GM19438 (cell line): Measurements from ENCODE around the gene SLIT3.

ENCODE experiments used
- ATAC-seq: cut with Tn5 transposase; IDR thresholded peaks from one replicate; pipeline ENCODE4 v1.9.1; 2021; ENCODE audit warnings: low read depth; ENCODE audit not compliant: unreplicated experiment

SLIT3 gene

DNA sequence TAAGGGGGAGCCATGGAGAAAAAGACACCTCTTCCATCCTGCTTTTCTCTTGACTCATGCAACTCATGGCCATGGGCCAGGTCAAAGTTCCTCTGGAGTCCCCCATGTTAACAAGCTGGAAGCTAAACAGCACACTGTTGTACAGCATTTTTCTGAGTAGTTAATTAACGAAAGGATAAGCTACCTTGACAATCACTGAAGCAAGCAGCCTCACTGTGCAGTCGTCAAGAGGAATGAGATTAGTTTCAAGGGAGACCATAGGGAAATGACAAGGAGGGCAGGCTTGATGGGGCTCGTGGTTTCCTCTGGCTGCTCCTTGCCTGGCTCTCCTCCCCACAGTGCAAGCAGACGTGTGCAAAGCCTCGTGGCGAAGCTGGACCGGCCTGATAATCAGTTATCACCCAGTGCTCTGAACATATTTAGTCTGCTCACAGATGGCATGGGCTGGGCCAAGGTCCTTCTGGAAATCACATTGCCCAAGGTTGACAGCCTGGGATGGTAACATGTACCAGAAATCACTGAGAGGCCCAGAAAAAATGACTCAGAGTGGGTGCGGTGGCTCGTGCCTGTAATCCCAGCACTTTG is 209.5 kb downstream of the SLIT3 start:
- ATAC-seq: no peak

DNA sequence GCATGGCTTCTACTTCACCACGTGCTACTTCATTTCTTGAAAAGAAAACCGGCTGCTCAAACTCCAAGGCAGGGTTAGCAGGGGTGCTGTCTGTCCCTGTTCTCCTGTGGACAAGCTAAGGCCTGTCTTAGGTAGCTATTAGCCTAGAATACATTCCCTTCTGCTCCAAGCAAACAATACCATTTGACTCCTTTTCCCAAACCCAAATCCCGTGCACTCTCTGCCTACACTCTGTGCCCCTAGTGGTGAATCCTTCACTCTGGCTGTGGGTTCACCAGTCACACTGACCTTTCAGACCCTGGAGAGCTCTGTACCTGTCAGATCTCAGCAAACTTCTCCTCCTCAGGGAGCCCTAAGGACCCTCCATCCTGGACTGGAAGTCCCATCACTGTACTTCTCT is 211.6 kb downstream of the SLIT3 start:
- ATAC-seq: no peak

DNA sequence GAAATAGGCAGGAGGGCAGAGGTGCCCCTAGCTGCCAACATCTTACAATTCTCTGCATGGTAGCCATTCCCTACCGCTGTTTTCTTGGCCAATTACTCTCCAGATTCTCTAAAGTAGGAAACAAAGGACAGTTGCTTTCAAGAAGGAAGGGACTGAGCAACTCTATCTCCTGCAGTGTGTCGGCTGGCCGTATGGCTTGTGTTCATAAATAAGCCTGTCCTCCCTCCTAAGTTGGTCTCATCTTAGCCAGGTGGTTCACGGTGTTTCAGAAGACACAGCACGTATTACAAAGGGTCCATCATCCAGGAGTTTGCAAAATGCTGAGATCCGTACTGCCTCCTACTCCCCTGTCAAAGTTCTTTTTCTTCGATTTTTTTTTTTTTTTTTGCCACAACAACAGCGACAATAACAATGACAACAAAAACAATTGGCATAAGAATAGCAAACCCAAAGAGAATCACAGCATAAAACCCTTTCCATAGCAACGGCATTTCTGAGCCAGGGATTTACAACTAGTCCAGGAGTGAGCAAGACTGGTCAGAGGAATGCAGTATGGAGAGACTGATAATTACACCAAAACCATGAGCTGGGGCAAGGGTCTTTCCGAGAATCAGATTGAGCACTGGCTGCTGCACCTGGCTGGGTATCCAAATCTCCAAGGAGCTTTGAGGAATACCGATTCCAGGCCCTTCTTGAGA is 212.8 kb downstream of the SLIT3 start:
- ATAC-seq: no peak

DNA sequence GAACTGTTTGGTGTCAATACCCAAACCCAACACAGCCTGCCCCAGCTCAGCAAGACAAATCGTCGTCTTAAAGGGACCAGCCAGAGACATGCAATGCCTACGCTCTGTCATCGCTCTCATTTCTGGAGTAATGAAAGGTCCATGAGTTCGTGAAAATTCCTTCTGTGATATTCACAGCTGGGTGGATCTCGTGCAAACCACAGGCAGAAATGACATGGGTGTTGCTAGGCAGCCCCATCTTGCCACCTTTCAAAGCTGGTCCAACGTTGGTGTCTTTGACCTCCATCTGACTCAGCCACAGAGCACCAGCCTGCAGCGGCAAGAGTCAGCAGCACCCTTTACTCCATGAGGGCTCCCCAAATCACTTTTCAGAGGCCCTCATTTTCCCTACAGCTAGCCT is 215.3 kb downstream of the SLIT3 start:
- no peak for ATAC-seq

DNA sequence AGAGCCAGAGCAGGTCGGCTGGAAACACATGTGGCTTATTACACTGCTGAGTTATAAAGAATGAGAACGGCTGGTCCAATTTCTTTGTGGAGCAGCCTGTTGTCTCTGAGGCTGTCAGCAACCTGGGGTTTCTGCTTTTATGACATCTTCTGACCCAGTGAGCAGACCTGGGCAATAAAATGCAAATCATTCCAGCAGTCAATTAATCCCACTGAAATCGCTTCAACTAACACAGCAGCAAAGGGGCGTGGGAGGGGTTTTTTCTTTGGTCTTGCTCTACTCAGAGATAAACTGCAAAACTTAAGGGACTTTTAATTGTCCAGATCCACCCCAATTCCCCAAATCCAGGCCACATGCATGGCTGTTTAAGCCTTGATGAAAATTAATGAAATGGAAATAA is 215.7 kb downstream of the SLIT3 start:
- ATAC-seq: no peak

DNA sequence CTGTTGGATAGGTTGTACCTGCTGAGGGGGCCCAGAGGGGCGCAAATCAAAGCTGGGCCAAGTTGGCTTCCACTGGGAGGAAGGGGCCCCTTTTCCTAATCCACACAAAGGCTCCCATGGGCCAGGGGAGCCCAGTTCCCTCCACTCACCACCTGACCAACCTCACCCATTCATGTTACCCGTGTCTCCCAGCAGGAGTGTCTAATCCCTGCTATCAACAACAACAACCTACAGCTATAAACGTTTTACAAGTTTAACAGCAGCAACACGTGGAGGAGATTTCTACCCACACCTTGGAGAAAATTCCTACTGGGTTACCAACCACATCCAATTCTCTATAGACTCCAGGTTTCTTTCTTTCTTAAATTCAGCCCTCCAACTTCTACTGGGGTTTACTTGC is 216.2 kb downstream of the SLIT3 start:
- no peak for ATAC-seq

DNA sequence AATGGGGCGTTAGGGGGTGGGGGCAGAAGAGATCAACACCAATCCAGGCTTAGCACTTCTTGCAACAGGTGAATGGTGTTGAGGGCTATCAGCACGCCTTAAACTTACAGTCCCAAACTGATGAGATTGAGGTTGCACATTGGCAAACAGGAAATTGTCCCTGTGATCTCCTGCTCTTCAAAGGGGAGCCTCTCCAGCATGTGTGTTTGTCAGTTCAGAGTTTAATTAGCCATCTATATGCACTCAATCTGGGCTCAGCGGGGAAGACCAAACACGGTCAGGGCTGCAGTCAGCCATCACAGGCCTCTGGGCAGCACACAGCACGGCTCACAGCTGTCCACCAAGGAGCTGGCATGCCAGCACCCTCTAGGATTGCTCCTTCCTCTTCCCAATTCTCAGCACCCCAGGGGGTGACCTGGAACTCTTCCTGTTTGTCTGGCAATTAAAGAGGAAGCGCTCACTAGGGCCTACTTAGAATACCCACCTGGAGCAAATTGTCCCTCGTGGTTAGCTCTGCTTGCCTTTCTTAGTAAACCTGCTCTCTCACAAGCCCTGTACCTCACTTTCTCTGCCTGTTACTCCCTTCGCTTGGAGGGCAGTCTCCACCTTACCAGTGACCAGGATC is 217.4 kb downstream of the SLIT3 start:
- no peak for ATAC-seq

DNA sequence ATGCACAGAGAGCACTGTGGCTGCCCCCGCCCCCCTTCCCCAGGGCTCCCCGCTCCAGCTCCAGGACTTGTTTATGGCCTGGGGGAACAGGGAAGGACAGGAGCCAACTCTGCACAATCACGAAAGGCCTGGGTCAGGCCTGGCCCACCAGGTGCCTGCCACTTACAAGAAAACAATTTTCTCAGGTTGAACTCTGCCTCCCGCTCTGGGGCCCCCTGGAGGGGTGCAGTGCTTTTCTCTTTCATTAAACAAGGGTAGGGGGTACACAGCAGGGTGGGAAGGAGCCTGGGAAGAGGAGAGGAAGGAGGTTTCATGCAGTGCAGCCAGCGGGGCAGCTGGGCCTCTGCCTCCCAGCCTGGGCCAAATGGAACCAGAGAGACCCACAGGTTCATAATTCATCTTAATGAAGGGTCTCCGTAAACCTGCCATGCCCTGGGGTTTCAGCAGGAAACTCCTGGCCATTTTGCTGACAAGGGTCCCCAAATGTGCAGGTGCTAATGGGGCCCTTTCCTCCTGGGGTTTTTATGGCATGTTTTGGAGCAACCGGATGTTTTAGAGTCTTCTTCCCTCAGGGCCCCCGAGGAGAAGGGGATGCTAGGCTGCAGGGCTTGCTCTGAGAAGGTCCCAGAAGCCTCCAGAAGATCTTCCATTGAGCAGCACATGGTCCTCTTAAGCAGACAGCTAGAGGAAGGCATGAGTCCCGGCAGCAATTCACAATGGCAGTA is 219.8 kb downstream of the SLIT3 start:
- ATAC-seq: no peak

DNA sequence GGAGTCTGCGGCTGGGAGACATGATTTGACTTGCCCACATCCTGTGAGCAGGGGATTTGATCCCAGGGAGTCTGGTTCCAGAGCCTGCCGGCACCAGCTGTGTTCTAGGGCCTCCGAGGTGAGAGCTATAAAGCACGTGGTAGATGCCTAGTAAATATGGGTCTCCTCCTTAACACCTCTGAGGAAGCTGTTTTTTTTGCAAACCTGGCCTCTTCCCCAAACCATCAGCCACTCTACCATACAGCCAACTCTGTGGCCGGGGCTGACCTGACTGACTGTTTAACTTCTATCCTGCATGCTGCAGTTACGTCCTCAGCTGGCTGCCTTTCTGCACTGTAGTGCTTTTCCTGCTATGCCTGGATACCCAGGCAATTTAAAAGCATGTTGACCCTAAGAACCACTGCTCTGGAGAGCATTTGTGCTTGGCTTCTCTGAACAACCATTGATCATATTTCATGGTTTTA is 220.5 kb downstream of the SLIT3 start:
- ATAC-seq: no peak

DNA sequence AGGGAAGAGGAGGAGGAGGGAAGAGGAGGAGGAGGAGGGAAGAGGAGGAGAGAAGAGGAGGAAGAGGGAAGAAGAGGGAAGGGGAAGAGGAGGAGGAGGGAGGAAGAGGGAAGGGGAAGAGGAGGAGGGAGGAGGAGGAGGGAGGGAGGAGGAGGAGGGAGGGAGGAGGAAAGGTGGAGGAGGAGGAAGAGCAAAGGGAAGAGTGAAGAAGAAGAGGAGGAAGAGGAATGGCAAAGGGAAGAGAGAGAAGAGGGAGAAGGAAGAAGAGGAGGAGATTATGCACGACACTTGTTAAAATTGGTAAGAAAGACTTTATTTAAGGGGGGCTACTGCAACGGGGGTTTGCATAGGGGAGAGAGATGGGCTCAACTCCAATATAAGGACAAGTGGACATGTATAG is 221.2 kb downstream of the SLIT3 start:
- ATAC-seq: no peak

DNA sequence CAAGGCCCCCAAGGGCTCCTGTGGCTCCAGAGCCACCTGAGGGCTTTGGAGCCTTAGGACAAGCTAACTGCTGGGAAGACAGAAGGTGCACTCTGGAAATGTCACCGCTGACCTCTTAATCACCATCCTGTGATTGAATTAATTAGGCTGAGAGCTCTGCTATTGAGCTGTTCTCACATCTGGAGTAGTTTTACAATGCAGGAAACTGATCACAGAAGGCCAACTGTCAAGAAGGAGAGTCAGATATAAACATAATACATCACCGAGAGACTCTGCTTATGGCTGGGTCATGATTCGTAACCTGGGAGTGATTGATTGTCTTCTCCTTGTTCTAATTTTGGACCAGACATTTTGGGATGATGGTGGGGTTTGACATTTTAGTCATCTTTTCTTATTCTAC is 226.1 kb downstream of the SLIT3 start:
- no peak for ATAC-seq

DNA sequence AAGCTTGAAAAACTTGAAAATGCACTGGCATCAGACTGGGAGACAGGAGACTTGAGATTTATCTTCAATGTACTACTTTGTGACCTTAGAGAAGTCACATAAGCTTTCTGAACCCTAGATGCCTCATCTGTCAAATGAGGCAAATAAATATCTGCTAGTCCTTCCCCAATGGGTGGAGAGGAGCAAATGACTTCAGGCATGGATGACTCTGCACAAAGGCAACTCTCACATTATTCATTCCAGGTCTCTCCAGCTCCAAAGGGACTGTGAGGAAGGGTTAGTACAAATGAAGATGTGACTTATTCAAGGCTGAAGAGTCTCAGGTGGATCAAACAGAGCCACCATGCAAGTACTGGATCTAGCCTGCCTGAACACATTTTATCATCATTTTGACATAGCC is 228.7 kb downstream of the SLIT3 start:
- ATAC-seq: no peak

DNA sequence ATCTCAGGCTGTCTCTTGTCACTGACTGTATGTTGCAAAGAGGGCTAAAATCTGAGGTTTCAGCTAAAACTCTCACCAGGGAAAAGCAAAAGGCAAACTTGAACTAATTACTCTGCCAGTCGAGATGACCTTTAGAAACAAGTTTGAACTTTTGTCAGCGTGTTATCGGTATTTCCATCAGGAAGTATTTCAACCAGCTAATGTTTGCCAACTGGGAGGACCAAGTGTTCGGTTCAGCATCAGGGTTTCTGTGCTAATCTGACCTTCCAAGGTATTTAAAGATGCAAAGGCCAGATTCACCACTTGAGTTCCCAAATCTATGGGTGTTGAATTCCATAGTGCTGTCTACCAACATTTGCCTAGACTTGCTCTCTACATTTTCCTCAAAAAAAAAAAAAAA is 230.5 kb downstream of the SLIT3 start:
- ATAC-seq: no peak

DNA sequence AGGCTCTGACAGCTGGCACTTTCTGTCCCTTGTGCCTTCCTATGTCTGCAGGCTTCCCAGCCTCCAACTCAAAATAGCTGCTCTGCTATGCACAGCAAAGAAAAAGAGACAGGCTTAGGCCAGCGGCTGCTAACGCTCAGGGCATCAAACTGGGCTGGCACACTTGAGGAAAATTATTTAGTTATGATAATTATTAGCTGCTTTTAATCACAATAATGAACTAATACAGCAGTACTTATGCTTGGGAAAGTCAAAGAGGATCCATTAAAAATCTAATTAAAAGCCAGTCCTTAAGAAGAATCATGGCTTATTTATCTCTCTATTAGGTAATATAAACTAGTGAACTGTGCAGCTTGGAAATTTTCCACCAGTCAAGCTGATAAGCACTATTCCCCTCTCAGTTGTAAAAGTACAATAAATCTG is 233.2 kb downstream of the SLIT3 start:
- no peak for ATAC-seq

DNA sequence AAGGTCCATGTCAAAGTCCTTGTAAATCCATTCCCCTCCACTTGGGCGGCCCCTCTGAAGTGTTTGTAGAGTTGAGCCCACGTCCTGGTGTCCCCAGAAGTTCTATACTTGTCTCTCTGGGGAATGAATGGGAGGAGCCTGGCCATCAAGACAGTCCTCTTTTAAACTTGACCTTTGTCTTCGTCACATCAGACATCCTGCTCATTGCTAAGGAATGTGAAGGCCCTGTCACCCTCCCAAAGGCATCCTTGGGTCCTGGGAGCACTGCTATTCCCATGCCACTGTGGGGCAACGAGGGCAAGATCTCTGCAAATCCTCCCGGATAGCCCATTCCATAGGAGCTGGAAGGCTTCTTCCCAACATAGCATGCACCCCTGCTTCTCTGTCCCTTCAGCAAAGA is 235.5 kb downstream of the SLIT3 start:
- ATAC-seq: no peak

DNA sequence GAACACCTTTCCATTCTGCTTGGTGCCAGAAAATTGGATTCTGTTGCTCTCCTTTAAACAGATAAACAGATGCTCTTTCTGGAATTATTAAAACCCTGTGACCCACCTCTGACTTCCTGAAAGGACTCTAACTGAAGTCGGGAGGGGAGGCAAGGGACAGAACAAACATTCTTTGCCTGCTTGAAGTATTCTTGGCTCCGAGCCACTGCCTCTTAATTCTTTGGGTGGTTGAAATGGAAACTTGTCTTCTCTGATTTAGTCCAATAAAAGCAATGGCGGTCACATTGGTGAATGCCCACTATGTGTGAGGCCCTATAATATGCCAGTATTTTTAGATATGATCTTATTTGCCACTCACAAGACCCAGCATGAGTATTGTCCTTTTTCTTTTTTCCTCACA is 236.8 kb downstream of the SLIT3 start:
- no peak for ATAC-seq

DNA sequence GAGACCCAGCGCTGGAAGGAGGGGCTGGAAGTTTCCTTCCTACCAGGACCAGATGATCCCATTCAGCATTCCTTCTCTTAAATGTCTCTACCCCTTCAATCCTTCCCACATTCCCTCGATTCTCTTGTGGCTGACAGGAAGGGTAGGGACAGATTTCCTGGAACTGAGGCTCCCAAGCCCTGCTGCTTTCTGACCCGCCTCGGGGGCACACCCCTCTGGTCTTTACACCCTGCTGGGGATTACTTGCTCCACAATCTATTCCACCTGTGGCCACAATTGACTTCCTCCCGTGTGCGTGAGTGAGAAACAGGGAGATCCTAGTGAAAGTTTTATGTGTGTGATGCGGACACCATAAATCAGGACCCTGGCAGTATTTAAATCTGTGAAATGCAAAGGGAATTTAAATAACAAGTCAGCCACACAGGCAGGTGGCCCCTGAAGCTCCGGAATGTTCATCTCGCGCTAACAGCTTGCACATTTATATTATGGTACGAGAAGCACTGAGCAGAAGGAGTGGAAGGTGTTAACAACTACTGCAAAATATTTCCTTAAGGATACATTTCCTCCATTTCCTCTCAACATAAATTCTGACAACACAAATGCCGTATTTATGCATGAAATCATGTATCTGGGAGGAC is 237.5 kb downstream of the SLIT3 start:
- no peak for ATAC-seq

DNA sequence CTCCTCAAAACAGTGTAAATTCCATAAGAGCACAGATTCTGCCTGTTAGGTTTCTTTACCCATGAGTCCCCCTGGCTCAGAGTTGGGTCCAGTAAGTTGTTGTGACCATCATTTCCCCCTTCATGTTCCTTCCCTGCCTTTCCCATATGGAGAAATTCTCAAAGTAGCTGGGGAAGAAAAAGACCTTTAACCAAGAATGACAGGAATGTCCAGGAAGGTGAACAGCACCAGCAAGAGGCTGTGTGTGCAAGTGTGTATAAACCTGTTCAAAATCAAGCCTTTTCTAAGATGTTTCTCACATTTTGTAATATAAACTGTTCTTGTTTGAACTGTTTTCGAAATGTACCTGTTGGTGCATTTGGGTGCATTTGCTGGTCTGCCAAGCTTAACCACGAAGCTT is 238.2 kb downstream of the SLIT3 start:
- no peak for ATAC-seq

DNA sequence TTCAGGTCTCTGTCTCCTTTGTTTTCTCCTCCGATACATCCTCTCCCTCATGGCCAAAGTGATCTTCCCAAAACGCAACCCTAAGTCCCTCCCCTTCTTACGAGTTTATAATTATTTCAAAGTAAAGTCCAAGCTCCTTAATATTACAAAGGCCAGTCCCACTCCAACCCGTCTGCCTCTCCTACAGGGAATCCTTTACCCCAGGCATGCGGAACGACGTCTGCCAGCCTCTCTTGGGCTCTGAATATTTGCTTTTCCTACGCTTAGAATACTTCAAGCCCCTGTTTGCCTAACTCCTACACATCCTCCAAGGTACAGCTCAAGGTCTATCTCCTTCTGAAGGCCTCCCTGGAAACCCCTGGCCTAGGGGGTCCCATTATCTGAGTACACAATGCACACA is 246.4 kb downstream of the SLIT3 start:
- no peak for ATAC-seq

DNA sequence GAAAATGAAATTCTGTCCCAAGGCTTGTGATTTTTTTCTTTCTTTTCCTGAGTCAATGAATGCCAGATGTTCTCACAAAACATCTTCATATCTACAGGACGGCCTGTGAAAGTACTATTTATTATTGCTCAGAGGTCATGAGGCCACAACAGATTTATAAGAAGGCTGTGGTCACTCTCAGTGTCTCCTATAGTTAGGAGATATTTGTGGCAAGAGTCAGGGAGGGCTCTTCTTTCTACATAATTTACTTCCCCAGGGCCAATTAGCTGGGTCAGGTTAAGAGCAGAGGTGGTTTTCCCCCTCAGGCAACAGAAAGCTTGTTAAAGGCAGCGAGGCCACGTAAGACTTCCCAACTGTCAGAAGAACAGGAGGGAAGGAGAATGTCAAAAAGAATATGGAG is 248.7 kb downstream of the SLIT3 start:
- ATAC-seq: no peak

DNA sequence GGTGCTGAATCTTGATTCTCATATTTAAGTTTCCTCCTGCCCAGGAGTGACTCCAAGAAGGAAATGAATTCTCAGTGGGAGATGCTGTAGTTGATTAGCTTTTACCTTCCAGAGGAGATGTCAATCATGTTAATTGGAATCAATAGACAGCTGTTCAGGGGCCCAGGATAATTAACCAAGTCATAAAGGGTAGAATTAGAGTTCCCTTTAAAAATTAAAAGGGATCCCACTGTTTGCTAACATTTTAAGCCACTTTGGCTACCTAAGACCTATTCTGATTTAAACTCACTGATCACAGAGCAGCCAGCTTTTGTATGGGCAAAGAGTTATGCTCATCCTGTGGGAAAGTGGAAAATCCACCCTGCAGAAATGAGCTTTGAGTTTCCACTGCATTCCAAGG is 249.6 kb downstream of the SLIT3 start:
- no peak for ATAC-seq
